Smooth muscle cell of the pulmonary artery (primary cell): Measurements from ENCODE around the gene RPL36A. TPM values are rescaled to one million over a fixed set of nuclear protein-coding genes. Genes with fewer than 3 reads are reported as not detected.

Experiments used
- total RNA-seq: library from RNA; depleted of rRNA; stranded (reverse); fragments of >200 nt; gene quantifications from 2 replicates; pipeline ENCODE4 v1.2.3, GENCODE V29; 2014

The RPL36A gene
- 381 and 482 TPM in 2 replicates for total RNA-seq

DNA sequence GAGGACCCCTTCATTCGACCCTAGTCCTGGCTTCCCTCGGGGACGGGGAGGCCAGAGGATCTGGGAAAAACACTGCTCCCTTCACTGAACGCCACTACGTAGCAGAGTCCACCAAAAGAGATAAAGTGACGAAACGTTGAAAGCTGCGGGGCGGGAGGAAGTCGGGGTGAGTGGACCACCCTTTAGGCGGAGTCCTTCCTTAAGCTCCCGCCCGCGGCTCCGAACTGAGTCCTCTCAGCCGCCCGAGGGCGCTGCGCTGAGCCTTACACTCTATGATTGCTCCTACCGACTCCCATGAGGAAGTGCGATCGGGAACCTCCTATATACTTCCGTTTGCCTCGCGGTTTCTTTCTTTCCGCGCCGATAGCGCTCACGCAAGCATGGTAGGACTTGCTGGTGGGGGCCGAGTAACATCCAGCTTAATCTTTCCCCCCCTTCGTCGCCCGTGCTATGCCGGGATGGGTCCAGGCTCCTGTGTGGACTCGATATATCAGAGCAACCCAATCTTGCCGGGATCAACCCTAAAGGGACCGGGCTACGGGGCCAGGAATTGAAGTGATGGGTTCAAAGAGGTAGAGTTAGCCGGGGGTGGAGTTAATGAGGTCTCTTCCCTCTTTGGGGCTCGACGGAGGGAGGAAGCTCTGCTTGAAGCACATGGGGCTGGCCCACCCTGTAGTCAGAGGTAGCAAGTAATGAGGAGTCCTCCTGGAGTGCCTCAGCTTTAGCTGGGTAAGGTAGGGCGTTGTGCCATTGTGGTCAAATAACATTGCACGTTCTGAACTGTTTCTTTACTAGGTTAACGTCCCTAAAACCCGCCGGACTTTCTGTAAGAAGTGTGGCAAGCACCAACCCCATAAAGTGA, at the start of gene RPL36A:
TSS of gene RPL36A (plus strand) at position 348 of the 862 bp plus-strand sequence. CDS start at position 381, 33 bp downstream.

GRCh38 chrX:101348452-101349192, 42.2 kb upstream of the RPL36A start, which contains the start of gene TIMM8A:
TSS of gene TIMM8A (minus strand) at chrX:101348742. CDS start at chrX:101348664, 78 bp downstream.

GRCh38 chrX:101385795-101386541, 4.8 kb upstream of the RPL36A start, which contains the start of gene BTK:
TSS of gene BTK (minus strand) at chrX:101386191. CDS start at chrX:101375284, 10,907 bp downstream.

DNA sequence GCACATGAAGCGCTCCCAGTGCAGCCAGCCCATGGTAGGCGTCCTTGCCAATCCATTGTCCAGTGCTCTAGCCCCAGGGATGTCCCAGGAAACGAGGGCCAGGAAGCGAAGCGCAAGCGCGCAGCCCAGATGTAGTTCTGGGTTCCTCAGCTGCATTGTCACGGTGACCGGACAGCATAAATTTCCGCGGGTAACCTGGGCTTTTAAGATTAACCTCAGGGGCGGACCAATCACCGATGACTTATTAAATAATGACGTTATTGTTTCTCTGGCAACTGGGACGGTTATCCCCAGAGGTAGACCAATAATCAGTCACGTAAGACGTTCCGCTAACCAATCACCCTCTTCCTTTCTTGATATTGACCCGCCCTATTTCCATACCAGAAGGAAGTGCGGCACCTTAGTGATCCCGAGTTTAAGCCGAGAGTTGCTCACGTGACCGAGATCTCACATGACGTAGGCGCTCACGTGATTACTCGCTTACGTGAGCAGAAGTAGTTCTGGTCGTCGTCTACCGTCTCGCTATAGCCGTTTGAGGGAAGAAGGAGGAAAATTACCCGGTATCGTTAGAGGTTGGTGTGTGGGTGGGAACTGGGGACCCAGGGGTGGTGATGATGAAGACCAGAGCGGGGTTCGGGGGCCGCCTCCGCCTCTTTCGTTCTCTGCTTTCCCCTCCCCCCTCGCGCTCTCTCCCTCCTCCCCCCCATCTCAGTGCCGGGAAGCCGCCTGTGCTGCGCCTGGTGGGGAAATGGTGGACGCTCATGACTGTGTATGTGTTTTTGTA, 17.1 kb downstream of the RPL36A start, which contains the start of the genes GLA and HNRNPH2:
TSS of gene GLA (minus strand) at position 178 of the 784 bp plus-strand sequence. CDS start at position 156, 22 bp downstream.
TSS of gene HNRNPH2 (plus strand) at position 475 of the 784 bp plus-strand sequence. CDS start 3,767 bp downstream, outside the sequence.

Other genes starting within 250 kb of the RPL36A start
- 1.0 and 1.8 TPM in 2 replicates for gene DRP2, start 171.2 kb upstream of the RPL36A start, total RNA-seq
- gene TAF7L, start 99.7 kb upstream of the RPL36A start, total RNA-seq = 0.20 and 0.26 TPM in 2 replicates
- gene TIMM8A, start 42.3 kb upstream of the RPL36A start, total RNA-seq = 4.0 and 4.1 TPM in 2 replicates
- gene BTK, start 4.8 kb upstream of the RPL36A start, total RNA-seq = not detected in 2 replicates
- gene GLA, start 16.9 kb downstream of the RPL36A start, total RNA-seq = 18.3 and 23.0 TPM in 2 replicates
- gene HNRNPH2, start 17.2 kb downstream of the RPL36A start, total RNA-seq = 55.9 and 72.3 TPM in 2 replicates
- 4.4 and 7.3 TPM in 2 replicates for gene ARMCX4, start 94.4 kb downstream of the RPL36A start, total RNA-seq
- gene ARMCX1, start 159.5 kb downstream of the RPL36A start, total RNA-seq = 40.6 and 51.0 TPM in 2 replicates
- gene ARMCX6, start 227.0 kb downstream of the RPL36A start, total RNA-seq = 37.7 and 40.4 TPM in 2 replicates
- gene ARMCX3, start 232.1 kb downstream of the RPL36A start, total RNA-seq = 91.0 and 132 TPM in 2 replicates